Measurements from ENCODE around the gene RRP9.

The RRP9 gene

DNA sequence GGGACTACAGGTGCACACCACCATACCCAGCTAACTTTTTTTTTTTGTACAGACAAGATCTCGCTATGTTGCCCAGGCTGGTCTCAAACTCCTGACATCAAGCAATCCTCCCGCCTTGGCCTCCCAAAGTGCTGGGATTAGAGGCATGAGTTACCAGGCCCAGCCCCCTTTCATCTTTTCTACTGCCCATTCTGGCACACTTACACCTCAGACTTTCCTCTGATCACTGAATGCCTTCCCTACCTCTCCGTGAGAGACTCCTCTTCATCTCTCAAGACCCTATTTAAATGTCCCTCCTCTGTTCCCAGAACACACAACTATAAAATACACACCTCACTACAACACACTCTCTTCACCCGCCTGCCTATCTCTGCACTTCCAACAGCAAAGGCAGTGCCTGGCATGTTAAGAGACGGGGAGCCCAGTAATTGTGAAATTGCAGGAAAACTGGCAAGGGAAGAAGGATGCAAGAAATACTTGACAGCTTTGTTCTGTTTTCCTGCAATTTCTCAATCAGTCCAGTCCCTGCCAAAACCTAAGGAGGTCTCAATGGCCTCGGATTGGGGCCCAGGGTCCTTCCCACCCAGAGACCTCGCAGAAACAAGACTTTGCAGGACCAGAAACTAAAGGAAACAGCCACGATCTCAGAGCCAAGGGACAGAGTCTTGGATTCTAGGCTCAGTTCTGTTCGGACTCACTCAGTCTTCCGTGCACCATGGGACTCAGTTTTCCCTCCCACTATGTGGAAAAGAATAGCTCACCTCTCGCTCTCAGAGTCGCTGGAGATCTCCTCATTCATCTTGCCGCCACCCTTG is 849 bp downstream of the RRP9 start:
- no peak for DNase-seq (ENCODE audit: low read depth, low spot score)
- TF ChIP-seq ZNF274 (IDR thresholded peaks at IDR 0.05; ENCODE audit: low read depth, low read length): no peak
- TF ChIP-seq SUZ12 (IDR thresholded peaks at IDR 0.05; ENCODE audit: extremely low read depth, insufficient read depth, insufficient read length): no peak
- no peak for TF ChIP-seq YY1 (IDR thresholded peaks at IDR 0.05; ENCODE audit: insufficient read depth, insufficient read length)
- peak overlapping the region; percentile 82 for H3K4me3 ChIP-seq (ENCODE audit: insufficient read length, low read depth)
- peaks cover 48% of the 10 kb centered on the region for H3K36me3 ChIP-seq (ENCODE audit: insufficient read depth, insufficient read length, low read length)
- H3K27me3 ChIP-seq (ENCODE audit: insufficient read depth, insufficient read length): peaks cover 3% of the 10 kb centered on the region
- no peaks in the 10 kb centered on the region for H3K9me3 ChIP-seq (ENCODE audit: insufficient read depth, low read length)
- H3K4me1 ChIP-seq (ENCODE audit: insufficient read depth, insufficient read length): no peaks in the 10 kb centered on the region
- peak overlapping the region; percentile 88 for H3K9ac ChIP-seq (ENCODE audit: insufficient read length, low read depth)

DNA sequence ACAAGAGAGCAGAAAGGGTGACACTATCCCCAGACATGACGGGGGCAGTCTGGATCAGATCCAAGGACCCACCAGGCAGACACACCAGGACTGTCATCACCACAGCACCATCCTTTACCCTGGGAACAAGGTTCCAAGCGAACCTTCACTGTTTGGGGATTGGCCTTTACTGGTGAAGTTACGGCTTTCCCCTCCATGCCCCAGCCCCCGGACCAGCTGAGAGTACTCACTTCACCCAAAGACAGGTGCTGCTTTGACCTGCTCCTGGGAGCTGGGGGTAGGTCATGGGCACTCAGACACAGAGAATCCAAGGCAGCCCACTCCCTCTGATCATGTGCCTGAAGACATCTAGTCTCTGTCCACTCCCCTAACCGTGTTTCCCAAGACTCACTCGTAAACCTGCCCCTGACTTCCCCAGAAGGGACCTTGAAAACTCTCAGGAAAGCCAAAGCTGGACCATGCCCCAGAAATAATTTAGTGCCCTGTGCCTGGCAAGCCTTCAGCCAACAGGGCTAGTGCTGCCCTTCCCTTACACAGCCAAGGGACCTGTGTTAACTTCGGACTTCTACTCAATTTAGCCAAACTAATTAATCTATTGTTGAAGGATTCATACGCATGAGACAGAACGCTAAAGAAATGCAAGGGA is 2.8 kb downstream of the RRP9 start:
- Histone ChIP-seq H3K4me3 (ENCODE audit: insufficient read length, low read depth) (no peak overlapping the region), H3K9me3 (ENCODE audit: insufficient read depth, low read length) (no peaks in the 10 kb centered on the region), H3K27me3 (ENCODE audit: insufficient read depth, insufficient read length) (no peaks in the 10 kb centered on the region), H3K36me3 (ENCODE audit: insufficient read depth, insufficient read length, low read length) (peaks cover 67% of the 10 kb centered on the region), H3K9ac (ENCODE audit: insufficient read length, low read depth) (no peak overlapping the region), H3K4me1 (ENCODE audit: insufficient read depth, insufficient read length) (no peaks in the 10 kb centered on the region)
- no peak for DNase-seq (ENCODE audit: low read depth, low spot score)
- TF ChIP-seq SUZ12 (IDR thresholded peaks at IDR 0.05; ENCODE audit: extremely low read depth, insufficient read depth, insufficient read length) (no peak), YY1 (IDR thresholded peaks at IDR 0.05; ENCODE audit: insufficient read depth, insufficient read length) (no peak), ZNF274 (IDR thresholded peaks at IDR 0.05; ENCODE audit: low read depth, low read length) (no peak)

DNA sequence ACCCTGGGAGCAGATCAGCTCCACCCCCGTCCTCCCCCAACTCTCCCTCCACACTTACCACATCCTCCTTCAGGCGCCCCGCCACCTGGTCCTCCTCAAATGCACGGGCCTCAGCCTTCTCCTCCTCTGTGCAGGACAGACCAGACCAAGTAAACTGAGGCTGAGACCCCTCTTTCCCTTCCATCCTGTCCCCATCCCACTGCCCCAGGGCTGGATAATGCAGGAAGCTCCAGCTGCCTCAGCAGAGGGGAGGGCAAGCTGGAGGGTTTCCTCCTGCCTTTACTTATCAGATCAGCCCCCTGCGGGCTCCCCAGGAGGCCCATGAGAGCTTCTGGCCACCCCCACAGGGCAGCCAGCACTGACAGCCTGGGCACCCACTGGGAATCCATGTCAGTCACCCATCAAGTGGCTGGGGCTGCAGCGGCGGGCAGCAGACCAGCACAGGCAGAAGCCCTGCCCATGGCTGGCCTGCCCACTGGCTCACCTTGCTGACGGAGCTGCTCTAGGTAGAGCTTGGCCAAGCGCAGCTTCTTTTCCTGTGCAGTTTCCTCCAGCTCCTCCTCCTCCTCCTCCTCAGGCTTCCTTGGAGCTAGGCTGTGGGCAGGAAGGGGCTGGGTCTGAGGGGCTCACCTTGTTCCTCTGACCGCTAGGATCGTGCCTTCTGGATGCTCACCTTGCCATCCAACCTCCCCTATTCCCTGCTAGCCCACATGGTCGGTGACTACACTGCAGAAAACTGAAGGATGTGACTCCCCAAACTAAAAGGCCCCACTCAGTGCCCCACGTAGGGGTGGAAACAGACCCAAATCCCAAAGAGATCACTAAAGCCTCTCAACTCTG is 3.9 kb downstream of the RRP9 start:
- H3K36me3 ChIP-seq (ENCODE audit: insufficient read depth, insufficient read length, low read length): peaks cover 78% of the 10 kb centered on the region
- no peak overlapping the region for H3K4me3 ChIP-seq (ENCODE audit: insufficient read length, low read depth)
- no peaks in the 10 kb centered on the region for H3K4me1 ChIP-seq (ENCODE audit: insufficient read depth, insufficient read length)
- TF ChIP-seq ZNF274 (IDR thresholded peaks at IDR 0.05; ENCODE audit: low read depth, low read length): no peak
- TF ChIP-seq SUZ12 (IDR thresholded peaks at IDR 0.05; ENCODE audit: extremely low read depth, insufficient read depth, insufficient read length): no peak
- TF ChIP-seq YY1 (IDR thresholded peaks at IDR 0.05; ENCODE audit: insufficient read depth, insufficient read length): no peak
- H3K9ac ChIP-seq (ENCODE audit: insufficient read length, low read depth): no peak overlapping the region
- H3K9me3 ChIP-seq (ENCODE audit: insufficient read depth, low read length): no peaks in the 10 kb centered on the region
- no peaks in the 10 kb centered on the region for H3K27me3 ChIP-seq (ENCODE audit: insufficient read depth, insufficient read length)
- DNase-seq (ENCODE audit: low read depth, low spot score): no peak

DNA sequence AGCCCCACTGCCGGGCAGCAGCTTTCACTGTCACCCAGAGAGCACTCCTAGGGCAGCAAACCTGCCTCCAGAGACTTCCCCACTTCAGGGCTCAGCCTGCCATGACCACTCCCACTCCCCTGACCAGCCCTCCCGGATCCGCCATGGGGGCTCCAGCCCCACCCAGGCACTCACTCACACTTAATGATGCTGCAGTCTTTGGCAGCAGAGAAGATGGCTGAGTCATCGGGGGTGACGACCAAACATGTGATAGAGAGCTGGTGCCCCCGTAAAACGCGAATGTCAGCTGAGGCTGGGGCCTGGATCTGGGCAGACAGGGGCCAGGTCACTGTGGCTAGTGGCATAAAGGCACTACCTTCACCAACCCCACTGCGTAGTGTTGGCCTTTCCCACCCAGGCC is 4.7 kb downstream of the RRP9 start:
- H3K9me3 ChIP-seq (ENCODE audit: insufficient read depth, low read length): no peaks in the 10 kb centered on the region
- no peak for TF ChIP-seq ZNF274 (IDR thresholded peaks at IDR 0.05; ENCODE audit: low read depth, low read length)
- TF ChIP-seq YY1 (IDR thresholded peaks at IDR 0.05; ENCODE audit: insufficient read depth, insufficient read length): no peak
- TF ChIP-seq SUZ12 (IDR thresholded peaks at IDR 0.05; ENCODE audit: extremely low read depth, insufficient read depth, insufficient read length): no peak

DNA sequence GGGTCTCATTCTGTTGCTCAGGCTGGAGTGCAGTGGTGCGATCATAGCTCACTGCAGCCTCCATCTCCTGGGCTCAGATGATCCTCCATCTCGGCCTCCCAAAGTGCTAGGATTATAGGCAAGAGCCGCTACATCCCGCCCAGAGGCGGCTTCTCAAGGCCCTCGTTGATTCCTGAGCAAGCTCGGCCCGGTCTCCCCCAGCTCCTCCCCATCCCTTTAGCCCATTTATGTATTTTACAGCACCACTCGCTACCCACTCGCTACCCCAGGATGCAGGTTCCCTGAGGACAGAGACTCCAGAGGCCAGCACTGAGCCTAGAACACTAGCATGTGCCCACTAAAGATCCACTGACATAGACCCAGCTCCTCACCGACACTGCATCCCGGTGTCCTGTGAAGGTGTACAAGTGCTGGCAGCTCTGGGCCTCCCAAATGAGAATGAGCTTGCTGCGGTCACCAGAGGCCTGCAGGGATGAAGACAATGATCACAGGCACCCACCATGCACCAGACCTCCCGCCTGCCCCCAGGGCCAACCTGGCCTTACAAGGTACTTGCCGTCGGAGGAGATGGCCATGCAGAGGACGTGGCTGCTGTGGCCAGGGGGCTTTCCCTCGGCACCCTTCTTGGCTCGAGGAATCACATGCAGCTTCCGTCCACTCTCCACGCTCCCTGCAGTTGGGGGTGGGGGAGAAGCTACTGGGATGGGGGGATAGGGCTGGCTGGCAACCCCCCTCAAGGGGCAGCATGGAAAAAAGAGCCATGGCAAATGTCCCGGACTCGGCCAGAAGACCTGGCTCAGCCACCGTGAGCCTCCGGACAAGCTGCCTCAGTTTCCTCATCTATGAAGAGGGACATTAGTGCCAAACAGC is 5.6 kb downstream of the RRP9 start:
- Histone ChIP-seq H3K36me3 (ENCODE audit: insufficient read depth, insufficient read length, low read length) (peaks cover 90% of the 10 kb centered on the region), H3K4me1 (ENCODE audit: insufficient read depth, insufficient read length) (no peaks in the 10 kb centered on the region), H3K9ac (ENCODE audit: insufficient read length, low read depth) (no peak overlapping the region), H3K9me3 (ENCODE audit: insufficient read depth, low read length) (no peaks in the 10 kb centered on the region), H3K27me3 (ENCODE audit: insufficient read depth, insufficient read length) (no peaks in the 10 kb centered on the region), H3K4me3 (ENCODE audit: insufficient read length, low read depth) (no peak overlapping the region)
- no peak for DNase-seq (ENCODE audit: low read depth, low spot score)
- TF ChIP-seq ZNF274 (IDR thresholded peaks at IDR 0.05; ENCODE audit: low read depth, low read length) (no peak), YY1 (IDR thresholded peaks at IDR 0.05; ENCODE audit: insufficient read depth, insufficient read length) (no peak), SUZ12 (IDR thresholded peaks at IDR 0.05; ENCODE audit: extremely low read depth, insufficient read depth, insufficient read length) (no peak)

More for the DNA sequence above, 4.7 kb downstream of the RRP9 start:
- DNase-seq (ENCODE audit: low read depth, low spot score): no peak
- Histone ChIP-seq H3K9ac (ENCODE audit: insufficient read length, low read depth) (no peak overlapping the region), H3K4me3 (ENCODE audit: insufficient read length, low read depth) (no peak overlapping the region), H3K27me3 (ENCODE audit: insufficient read depth, insufficient read length) (no peaks in the 10 kb centered on the region), H3K36me3 (ENCODE audit: insufficient read depth, insufficient read length, low read length) (peaks cover 84% of the 10 kb centered on the region), H3K4me1 (ENCODE audit: insufficient read depth, insufficient read length) (no peaks in the 10 kb centered on the region)

DNA sequence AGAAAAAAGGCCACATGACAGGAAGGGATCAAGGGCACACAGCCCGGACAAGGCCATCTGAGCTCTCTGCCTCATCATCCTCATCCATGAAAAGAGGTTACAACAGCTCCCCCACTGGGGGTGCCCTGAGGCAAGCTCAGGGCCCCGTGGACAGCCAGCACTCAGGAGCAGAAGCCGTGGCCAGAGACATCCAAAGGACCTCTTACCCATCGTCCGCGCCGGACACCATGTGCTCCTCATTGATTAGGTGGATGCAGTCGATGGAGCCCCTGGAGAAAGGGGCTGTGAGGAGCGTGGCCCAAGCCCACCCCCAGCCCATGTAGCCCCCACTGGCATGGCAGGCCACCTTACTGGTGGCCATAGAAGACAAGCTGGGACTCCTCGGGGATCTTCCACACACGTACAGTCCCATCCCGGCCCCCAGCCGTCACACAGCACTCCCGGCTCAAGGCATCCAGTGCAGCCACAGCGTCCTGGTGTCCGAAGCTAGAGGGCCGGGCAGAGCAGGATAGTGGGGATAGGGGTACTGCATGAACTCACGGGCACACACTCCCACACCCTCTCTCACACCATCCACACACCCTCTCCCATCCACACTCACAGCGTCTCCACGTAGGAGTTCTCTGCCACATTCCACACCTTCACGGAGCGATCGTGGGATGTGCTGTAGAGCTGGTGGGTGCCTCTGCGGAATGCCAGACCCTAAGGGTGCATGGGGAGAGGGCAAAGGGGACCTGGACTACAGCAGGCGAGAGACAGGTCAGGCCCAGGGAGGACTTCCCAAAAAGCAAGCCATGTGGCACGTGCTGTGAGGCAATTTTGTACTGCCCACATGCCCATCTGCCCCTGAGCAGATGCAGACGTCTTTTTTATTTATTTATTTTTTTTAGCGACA is 6.5 kb downstream of the RRP9 start:
- no peak for DNase-seq (ENCODE audit: low read depth, low spot score)
- H3K9me3 ChIP-seq (ENCODE audit: insufficient read depth, low read length): no peaks in the 10 kb centered on the region
- TF ChIP-seq YY1 (IDR thresholded peaks at IDR 0.05; ENCODE audit: insufficient read depth, insufficient read length) (no peak), SUZ12 (IDR thresholded peaks at IDR 0.05; ENCODE audit: extremely low read depth, insufficient read depth, insufficient read length) (no peak), ZNF274 (IDR thresholded peaks at IDR 0.05; ENCODE audit: low read depth, low read length) (no peak)
- H3K9ac ChIP-seq (ENCODE audit: insufficient read length, low read depth): no peak overlapping the region
- no peaks in the 10 kb centered on the region for H3K27me3 ChIP-seq (ENCODE audit: insufficient read depth, insufficient read length)
- H3K4me3 ChIP-seq (ENCODE audit: insufficient read length, low read depth): no peak overlapping the region
- no peaks in the 10 kb centered on the region for H3K4me1 ChIP-seq (ENCODE audit: insufficient read depth, insufficient read length)
- peaks cover 91% of the 10 kb centered on the region for H3K36me3 ChIP-seq (ENCODE audit: insufficient read depth, insufficient read length, low read length)

Data from NT2/D1 (cell line).